Kidney glomerular epithelial cell (primary cell): ENCODE data around the gene JMY.
"Not testable (repeated sequence)": the region's sequence is repeated elsewhere in the genome, so short reads cannot be mapped to it uniquely, and the experiment has no call there.

Experiments
- DNase-seq: peaks from one replicate; lab custom pipeline; 2025; lab: John Stamatoyannopoulos, UW

The JMY gene

GRCh38 chr5:79237740-79238560, 2.0 kb downstream of the JMY start:
- peak; percentile 51 for DNase-seq

DNA sequence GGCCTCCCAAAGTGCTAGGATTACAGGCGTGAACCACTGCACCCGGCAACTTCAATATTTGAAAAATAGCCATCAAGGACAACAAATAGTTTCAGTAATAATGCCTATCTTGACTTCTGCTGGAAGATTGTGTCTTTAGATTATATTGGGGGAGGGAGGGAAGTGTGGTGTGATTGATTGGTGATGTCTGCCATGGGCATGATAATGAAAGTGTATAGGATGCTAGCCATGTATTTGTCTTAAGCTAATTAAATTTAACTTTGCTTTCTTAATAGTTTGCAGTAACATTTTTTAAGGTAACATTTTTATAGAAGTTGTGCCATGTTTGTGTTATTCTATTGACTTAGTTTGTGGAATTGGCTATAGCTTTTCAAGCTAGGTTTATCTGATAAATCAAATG, 4.6 kb downstream of the JMY start:
- no peak for DNase-seq

GRCh38 chr5:79241535-79241979, 5.6 kb downstream of the JMY start:
- no peak for DNase-seq

GRCh38 chr5:79242242-79243039, 6.5 kb downstream of the JMY start:
- DNase-seq = no peak

- no peak for DNase-seq
Measured at GRCh38 chr5:79243224-79243623, 7.3 kb downstream of the JMY start.

- DNase-seq = not testable (repeated sequence)
Measured at GRCh38 chr5:79254067-79254466, 18.1 kb downstream of the JMY start.

- no peak for DNase-seq
Measured at GRCh38 chr5:79255786-79256557, 20.0 kb downstream of the JMY start.

GRCh38 chr5:79256563-79256962, 20.6 kb downstream of the JMY start:
- DNase-seq = no peak

DNA sequence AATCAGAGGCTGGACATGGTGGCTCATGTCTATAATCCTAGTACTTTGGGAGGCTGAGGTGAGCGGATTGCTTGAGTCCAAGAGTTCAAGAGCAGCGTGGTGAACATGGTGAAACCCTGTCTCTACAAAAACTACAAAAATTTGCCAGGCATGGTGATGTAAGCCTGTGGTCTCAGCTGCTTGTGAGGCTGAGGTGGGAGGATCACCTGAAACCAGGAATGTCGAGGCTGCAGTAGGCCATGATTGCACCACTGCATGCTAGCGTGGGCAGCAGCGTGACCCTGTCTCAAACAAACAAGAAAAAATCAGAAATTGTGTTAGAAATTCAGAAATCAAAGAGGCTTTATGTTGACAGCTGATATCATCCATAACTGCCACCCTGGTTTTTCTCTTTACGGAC, 21.4 kb downstream of the JMY start:
- DNase-seq = no peak

GRCh38 chr5:79258801-79259200, 22.9 kb downstream of the JMY start:
- DNase-seq = no peak

DNA sequence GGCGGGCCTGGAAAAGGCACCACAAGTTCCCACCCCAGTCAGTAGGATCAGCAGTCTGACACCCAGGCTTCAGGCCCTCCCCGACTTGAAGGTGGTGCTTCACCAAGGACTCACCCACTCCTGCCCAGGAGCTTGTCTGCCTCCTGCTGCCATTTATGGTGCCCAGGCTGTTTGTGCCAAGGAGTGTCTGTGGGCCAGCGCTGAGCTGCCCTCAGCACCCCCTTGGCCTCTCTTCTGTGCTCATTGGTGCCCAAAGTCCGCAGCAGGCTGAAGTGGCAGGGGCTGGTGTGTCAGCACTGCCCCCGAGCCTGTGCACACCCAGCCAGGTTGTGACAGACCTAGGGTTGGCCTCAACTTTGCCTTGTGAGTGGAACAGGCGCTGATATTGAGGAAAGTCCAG, 23.5 kb downstream of the JMY start:
- DNase-seq = no peak

- no peak for DNase-seq
Measured at GRCh38 chr5:79259810-79260209, 23.9 kb downstream of the JMY start.

GRCh38 chr5:79261897-79262296, 26.0 kb downstream of the JMY start:
- no peak for DNase-seq

DNA sequence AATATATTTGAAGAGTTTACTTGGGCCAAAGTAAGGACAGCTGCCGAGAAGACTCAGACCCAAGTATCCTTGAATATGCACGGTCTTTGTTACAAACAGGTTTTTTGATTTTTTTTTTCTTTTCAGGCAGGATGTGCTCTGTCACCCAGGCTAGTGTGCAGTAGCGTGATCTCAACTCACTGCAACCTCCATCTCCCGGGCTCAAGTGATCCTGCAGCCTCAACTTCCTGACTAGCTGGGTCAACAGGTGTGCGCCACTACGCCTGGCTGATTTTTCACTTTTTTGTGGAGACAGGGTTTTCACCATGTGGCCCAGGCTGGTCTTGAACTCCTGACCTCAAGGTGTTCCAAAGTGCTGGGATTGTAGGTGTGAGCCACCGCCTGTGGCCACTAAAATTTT, 27.4 kb downstream of the JMY start:
- DNase-seq = no peak

- DNase-seq = no peak
Measured at GRCh38 chr5:79267180-79267579, 31.2 kb downstream of the JMY start.

- DNase-seq = no peak
Measured at GRCh38 chr5:79269733-79270166, 33.8 kb downstream of the JMY start.

DNA sequence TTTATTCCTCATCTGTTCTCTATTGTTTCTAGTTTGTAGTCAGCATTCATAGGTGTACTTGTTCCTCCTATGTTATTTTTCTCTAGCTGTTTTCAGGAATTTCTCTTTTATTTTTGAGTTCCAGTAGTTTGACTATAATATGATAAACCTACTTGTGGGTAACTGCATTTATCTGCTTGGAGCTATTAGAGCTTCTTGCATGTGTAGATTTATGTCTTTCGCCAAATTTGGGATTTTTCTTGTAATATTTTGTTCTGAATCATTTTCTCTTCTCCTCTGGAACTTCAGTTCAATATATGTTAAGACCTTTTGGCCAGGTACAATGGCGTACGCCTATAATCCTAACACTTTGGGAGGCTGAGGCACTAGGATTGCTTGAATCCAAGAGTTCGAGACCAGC, 37.4 kb downstream of the JMY start:
- DNase-seq = no peak

- no peak for DNase-seq
Measured at GRCh38 chr5:79284846-79285245, 48.9 kb downstream of the JMY start.

DNA sequence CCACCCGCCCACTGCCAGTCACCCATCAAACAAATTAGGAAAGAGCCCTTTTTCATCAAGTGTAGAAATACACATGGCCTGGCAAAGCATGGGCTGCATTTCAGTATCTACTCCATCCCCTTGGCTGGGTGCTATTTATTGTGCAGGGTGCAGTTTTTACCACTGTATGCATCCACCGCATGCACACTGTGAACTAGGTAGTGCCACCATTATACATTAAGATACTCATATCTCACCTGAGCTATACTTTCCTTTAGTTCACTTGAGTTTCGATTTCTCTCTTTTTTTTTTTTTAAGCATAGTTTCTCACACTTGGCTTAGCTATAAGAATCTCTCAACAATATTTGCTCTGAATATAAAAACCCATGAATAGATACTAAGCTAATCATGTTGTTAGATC, 49.4 kb downstream of the JMY start:
- no peak for DNase-seq

- DNase-seq = no peak
Measured at GRCh38 chr5:79285833-79286232, 49.9 kb downstream of the JMY start.

GRCh38 chr5:79287380-79287779, 51.4 kb downstream of the JMY start:
- no peak for DNase-seq

GRCh38 chr5:79287907-79288306, 52.0 kb downstream of the JMY start:
- no peak for DNase-seq

GRCh38 chr5:79295029-79295428, 59.1 kb downstream of the JMY start:
- DNase-seq = no peak
